ENCODE results near the gene NDUFAF4. TPM values are rescaled to one million over a fixed set of nuclear protein-coding genes. Genes with fewer than 3 reads are reported as not detected.

The NDUFAF4 gene
- 114 TPM for polyA plus RNA-seq (2013, experiment 1 of 2)
- 107 TPM for polyA plus RNA-seq (2013, experiment 2 of 2)

DNA sequence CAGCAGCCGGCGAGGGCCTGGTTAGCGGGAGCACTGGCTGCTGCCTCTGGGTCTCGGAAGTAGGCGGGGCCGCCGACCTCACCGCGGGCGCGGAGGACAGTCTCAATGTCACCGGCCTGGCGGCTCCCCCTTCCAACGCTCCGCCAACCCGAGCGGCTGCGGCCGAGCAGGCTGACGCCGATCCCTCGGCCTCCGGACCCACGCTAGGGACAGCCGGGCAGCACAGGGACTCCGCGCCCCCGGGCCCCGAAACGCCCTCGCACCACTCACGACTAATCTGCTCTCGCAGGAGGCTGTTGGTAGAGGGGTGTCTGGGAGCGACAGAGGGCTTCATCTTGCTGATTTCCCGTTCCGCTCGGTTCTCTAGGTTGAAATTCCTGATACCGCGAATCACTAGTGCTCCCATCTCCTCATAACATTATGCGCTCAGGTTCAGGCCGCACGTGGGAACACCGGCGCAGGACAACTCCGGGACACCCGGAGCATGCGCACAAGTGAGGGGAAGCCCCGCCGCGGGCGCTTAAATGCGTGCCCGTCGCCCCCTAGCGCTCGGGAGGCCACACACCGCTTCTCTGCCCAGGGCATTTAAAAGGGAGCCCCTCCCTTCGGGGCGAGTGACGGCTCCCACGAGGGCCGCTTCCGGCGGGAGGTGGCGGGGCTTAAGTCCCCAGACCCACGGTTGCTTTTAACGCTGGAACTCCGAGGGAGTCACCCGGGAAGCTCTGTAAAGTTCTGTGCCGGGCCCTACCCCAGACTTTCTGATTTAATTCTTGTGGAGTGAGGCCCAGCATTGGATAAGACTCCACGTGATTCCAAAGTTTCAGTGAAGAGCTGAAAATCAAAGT is at the start of gene NDUFAF4:
NDUFAF4 (minus strand) TSS at position 496 of the 845 bp plus-strand sequence; CDS start at position 406, 90 bp downstream.
- Histone ChIP-seq H3K79me1 (ENCODE audit: low read length) (peaks cover 9% of the 10 kb centered on the region), H3K4ac (ENCODE audit: low read depth, low read length) (peak within 1 kb of the TSS; percentile 73), H2BK5ac (ENCODE audit: low read length) (peak within 1 kb of the TSS; percentile 32), H2BK120ac (ENCODE audit: low read depth, low read length) (no peak within 1 kb of the TSS), H3K18ac (ENCODE audit: low read length) (peak within 1 kb of the TSS; percentile 97), H3K4me3 (ENCODE audit: low read length) (peak within 1 kb of the TSS; percentile 96), H4K5ac (ENCODE audit: low read length) (peak within 1 kb of the TSS; percentile 30), H3K4me2 (ENCODE audit: low read length) (peak within 1 kb of the TSS; percentile 90), H3K27me3 (ENCODE audit: insufficient read depth, low read length, poor library complexity) (no peaks in the 10 kb centered on the region), H3K27ac (ENCODE audit: low read depth, low read length) (peak within 1 kb of the TSS; percentile 87), H3K56ac (ENCODE audit: low read length) (peak within 1 kb of the TSS; percentile 97), H2AK5ac (ENCODE audit: low read length) (no peak within 1 kb of the TSS), H3K4me1 (ENCODE audit: control insufficient read depth, low read depth, low read length) (no peaks in the 10 kb centered on the region), H4K8ac (ENCODE audit: low read depth, low read length) (no peak within 1 kb of the TSS), H3K9ac (ENCODE audit: low read length) (peak within 1 kb of the TSS; percentile 95), H3K79me2 (ENCODE audit: control insufficient read depth, insufficient read depth, low read length) (peaks cover 19% of the 10 kb centered on the region), H3K23ac (ENCODE audit: low read length) (peak within 1 kb of the TSS; percentile 60), H2BK15ac (replicated peaks; ENCODE audit: low read depth) (no peak within 1 kb of the TSS), H3K36me3 (ENCODE audit: control insufficient read depth, insufficient read depth, low read length) (no peaks in the 10 kb centered on the region)
- peak; percentile 95 for DNase-seq
- WGBS (ENCODE audit: extremely low coverage, insufficient coverage, low lambda C conversion rate) = no CpG with 5 or more reads among the region's 71 CpGs

DNA sequence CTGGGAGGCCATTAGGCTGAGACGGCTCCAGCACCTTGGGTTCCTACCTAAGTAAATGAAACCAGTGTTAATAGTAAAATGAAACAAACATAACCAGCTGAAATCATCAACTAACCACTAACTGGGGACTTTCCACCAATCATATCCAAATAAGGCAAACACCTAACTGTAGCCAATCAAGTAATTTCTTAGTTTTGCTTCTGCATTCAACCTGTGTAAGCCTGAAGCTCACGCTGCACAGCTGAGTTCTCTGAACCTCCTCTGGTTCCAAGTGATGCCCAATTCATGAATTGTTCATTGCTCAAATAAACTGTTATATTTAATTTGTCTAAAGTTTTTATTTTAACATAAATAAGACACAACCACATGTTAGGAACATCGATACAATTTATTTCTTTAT is 49.4 kb upstream of the NDUFAF4 start:
- Histone ChIP-seq H3K23ac (ENCODE audit: low read length) (no peak overlapping the region), H4K5ac (ENCODE audit: low read length) (no peak overlapping the region), H2BK5ac (ENCODE audit: low read length) (no peak overlapping the region), H3K56ac (ENCODE audit: low read length) (no peak overlapping the region), H3K4me2 (ENCODE audit: low read length) (no peak overlapping the region), H3K79me2 (ENCODE audit: control insufficient read depth, insufficient read depth, low read length) (no peaks in the 10 kb centered on the region), H3K9ac (ENCODE audit: low read length) (no peak overlapping the region), H3K4me3 (ENCODE audit: low read length) (no peak overlapping the region), H3K27me3 (ENCODE audit: insufficient read depth, low read length, poor library complexity) (no peaks in the 10 kb centered on the region), H3K4me1 (ENCODE audit: control insufficient read depth, low read depth, low read length) (no peaks in the 10 kb centered on the region), H3K36me3 (ENCODE audit: control insufficient read depth, insufficient read depth, low read length) (no peaks in the 10 kb centered on the region), H3K18ac (ENCODE audit: low read length) (no peak overlapping the region), H3K79me1 (ENCODE audit: low read length) (no peaks in the 10 kb centered on the region), H2BK15ac (replicated peaks; ENCODE audit: low read depth) (no peak overlapping the region), H2BK120ac (ENCODE audit: low read depth, low read length) (no peak overlapping the region), H4K8ac (ENCODE audit: low read depth, low read length) (no peak overlapping the region), H3K27ac (ENCODE audit: low read depth, low read length) (no peak overlapping the region), H2AK5ac (ENCODE audit: low read length) (no peak overlapping the region), H3K4ac (ENCODE audit: low read depth, low read length) (no peak overlapping the region)
- DNase-seq = no peak
- 100% methylated on average over 1 of the region's 3 CpGs for WGBS (ENCODE audit: extremely low coverage, insufficient coverage, low lambda C conversion rate)

DNA sequence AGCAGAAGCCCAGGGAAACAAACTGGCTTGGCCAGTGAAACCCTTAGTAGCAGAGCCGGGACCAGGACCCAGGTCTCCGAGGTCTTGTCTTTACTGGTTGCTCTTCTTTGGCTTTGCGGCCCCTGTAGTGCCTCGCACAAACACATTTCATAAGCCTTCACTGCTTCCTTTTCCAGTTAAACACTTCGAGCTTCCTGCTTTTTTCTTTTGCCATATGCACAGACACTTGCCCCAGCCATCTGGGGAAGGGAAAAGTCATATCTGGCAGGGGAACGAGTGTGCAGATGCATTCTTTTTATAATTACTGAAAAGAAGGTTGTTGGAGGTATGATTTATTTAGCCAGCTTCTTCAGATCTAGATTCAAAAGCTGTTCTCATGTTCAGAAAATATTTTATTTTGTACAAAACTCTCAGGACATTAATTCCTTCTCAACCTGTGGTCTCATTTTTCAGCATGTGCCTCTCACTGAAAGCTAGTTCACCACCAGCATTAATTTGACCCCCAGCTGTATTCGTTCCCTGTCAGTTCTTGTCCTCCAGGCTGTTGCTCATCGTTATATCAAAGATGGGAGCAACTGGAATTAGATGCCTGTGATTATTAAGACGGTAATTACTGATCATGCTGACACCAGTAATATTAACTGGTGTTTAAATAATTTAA is 46.0 kb upstream of the NDUFAF4 start:
- Histone ChIP-seq H4K8ac (ENCODE audit: low read depth, low read length) (no peak overlapping the region), H2BK15ac (replicated peaks; ENCODE audit: low read depth) (no peak overlapping the region), H3K23ac (ENCODE audit: low read length) (no peak overlapping the region), H2BK5ac (ENCODE audit: low read length) (no peak overlapping the region), H3K56ac (ENCODE audit: low read length) (no peak overlapping the region), H3K79me1 (ENCODE audit: low read length) (no peaks in the 10 kb centered on the region), H3K18ac (ENCODE audit: low read length) (no peak overlapping the region), H3K4me1 (ENCODE audit: control insufficient read depth, low read depth, low read length) (no peaks in the 10 kb centered on the region), H3K27me3 (ENCODE audit: insufficient read depth, low read length, poor library complexity) (no peaks in the 10 kb centered on the region), H3K4me2 (ENCODE audit: low read length) (no peak overlapping the region), H3K4me3 (ENCODE audit: low read length) (no peak overlapping the region), H3K79me2 (ENCODE audit: control insufficient read depth, insufficient read depth, low read length) (no peaks in the 10 kb centered on the region), H2AK5ac (ENCODE audit: low read length) (no peak overlapping the region), H3K4ac (ENCODE audit: low read depth, low read length) (no peak overlapping the region), H4K5ac (ENCODE audit: low read length) (no peak overlapping the region), H3K27ac (ENCODE audit: low read depth, low read length) (no peak overlapping the region), H2BK120ac (ENCODE audit: low read depth, low read length) (no peak overlapping the region), H3K9ac (ENCODE audit: low read length) (no peak overlapping the region), H3K36me3 (ENCODE audit: control insufficient read depth, insufficient read depth, low read length) (no peaks in the 10 kb centered on the region)
- WGBS (ENCODE audit: extremely low coverage, insufficient coverage, low lambda C conversion rate) = no CpG with 5 or more reads among the region's 9 CpGs
- no peak for DNase-seq

DNA sequence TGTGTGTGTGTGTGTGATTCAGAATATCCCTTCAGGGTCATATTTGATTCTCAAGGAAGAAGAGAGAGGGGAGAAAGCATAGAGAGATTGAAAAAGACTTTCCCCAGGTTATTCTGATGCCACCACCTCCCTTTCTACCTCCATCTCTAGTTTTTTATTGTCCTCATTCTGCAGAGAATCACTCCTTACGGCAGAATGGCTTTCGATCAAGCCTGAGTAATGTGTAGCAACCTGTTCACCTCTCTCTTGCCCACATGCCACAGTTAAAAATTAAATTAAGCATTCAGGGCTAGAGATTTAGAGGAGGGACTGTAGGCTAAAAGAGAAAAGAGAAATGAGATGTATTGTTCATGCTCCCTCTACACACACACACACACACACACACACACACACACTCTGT is 45.0 kb upstream of the NDUFAF4 start:
- no peak overlapping the region for H3K4me3 ChIP-seq (ENCODE audit: low read length)
- WGBS (ENCODE audit: extremely low coverage, insufficient coverage, low lambda C conversion rate) = no CpG with 5 or more reads among the region's 2 CpGs

GRCh38 chr6:96940322-96940721 is 42.6 kb upstream of the NDUFAF4 start:
- H3K4me2 ChIP-seq (ENCODE audit: low read length) = no peak overlapping the region
- no peak overlapping the region for H4K8ac ChIP-seq (ENCODE audit: low read depth, low read length)
- H3K4ac ChIP-seq (ENCODE audit: low read depth, low read length) = no peak overlapping the region
- H3K9ac ChIP-seq (ENCODE audit: low read length) = no peak overlapping the region
- H3K56ac ChIP-seq (ENCODE audit: low read length) = no peak overlapping the region
- H3K4me1 ChIP-seq (ENCODE audit: control insufficient read depth, low read depth, low read length) = no peaks in the 10 kb centered on the region
- H3K79me2 ChIP-seq (ENCODE audit: control insufficient read depth, insufficient read depth, low read length) = no peaks in the 10 kb centered on the region
- no peaks in the 10 kb centered on the region for H3K36me3 ChIP-seq (ENCODE audit: control insufficient read depth, insufficient read depth, low read length)
- H3K23ac ChIP-seq (ENCODE audit: low read length) = no peak overlapping the region
- no peak overlapping the region for H2BK120ac ChIP-seq (ENCODE audit: low read depth, low read length)
- H4K5ac ChIP-seq (ENCODE audit: low read length) = no peak overlapping the region
- no peak overlapping the region for H2AK5ac ChIP-seq (ENCODE audit: low read length)
- H3K79me1 ChIP-seq (ENCODE audit: low read length) = no peaks in the 10 kb centered on the region
- H2BK15ac ChIP-seq (replicated peaks; ENCODE audit: low read depth) = no peak overlapping the region
- H3K18ac ChIP-seq (ENCODE audit: low read length) = no peak overlapping the region
- no peak overlapping the region for H3K4me3 ChIP-seq (ENCODE audit: low read length)
- H3K27me3 ChIP-seq (ENCODE audit: insufficient read depth, low read length, poor library complexity) = no peaks in the 10 kb centered on the region
- H2BK5ac ChIP-seq (ENCODE audit: low read length) = no peak overlapping the region
- no peak overlapping the region for H3K27ac ChIP-seq (ENCODE audit: low read depth, low read length)
- peak; percentile 1 for DNase-seq

More for the DNA sequence above, 45.0 kb upstream of the NDUFAF4 start:
- Histone ChIP-seq H2BK5ac (ENCODE audit: low read length) (no peak overlapping the region), H3K56ac (ENCODE audit: low read length) (no peak overlapping the region), H3K79me2 (ENCODE audit: control insufficient read depth, insufficient read depth, low read length) (no peaks in the 10 kb centered on the region), H3K9ac (ENCODE audit: low read length) (no peak overlapping the region), H3K4me1 (ENCODE audit: control insufficient read depth, low read depth, low read length) (no peaks in the 10 kb centered on the region), H3K36me3 (ENCODE audit: control insufficient read depth, insufficient read depth, low read length) (no peaks in the 10 kb centered on the region), H3K18ac (ENCODE audit: low read length) (no peak overlapping the region), H4K5ac (ENCODE audit: low read length) (no peak overlapping the region), H3K23ac (ENCODE audit: low read length) (no peak overlapping the region), H3K4ac (ENCODE audit: low read depth, low read length) (no peak overlapping the region), H3K79me1 (ENCODE audit: low read length) (no peaks in the 10 kb centered on the region), H2BK120ac (ENCODE audit: low read depth, low read length) (no peak overlapping the region), H2AK5ac (ENCODE audit: low read length) (no peak overlapping the region), H4K8ac (ENCODE audit: low read depth, low read length) (no peak overlapping the region), H3K27me3 (ENCODE audit: insufficient read depth, low read length, poor library complexity) (no peaks in the 10 kb centered on the region), H2BK15ac (replicated peaks; ENCODE audit: low read depth) (no peak overlapping the region), H3K27ac (ENCODE audit: low read depth, low read length) (no peak overlapping the region), H3K4me2 (ENCODE audit: low read length) (no peak overlapping the region)
- no peak for DNase-seq

Measured in mesendoderm (in vitro differentiated cells).